GM06990 (cell line): ENCODE results near the gene ZCCHC8.

Experiments used
- DNase-seq: peaks from one replicate; pipeline ENCODE4 v3.0.0-alpha.2; 2011; ENCODE audit not compliant: insufficient read length; ENCODE audit errors: extremely low read depth
- H3K27me3 ChIP-seq: replicated peaks from 2 replicates; pipeline ENCODE4 v1.6.0; 2011; ENCODE audit warnings: low read length; ENCODE audit not compliant: control insufficient read depth, insufficient read depth
- H3K36me3 ChIP-seq: 2 replicates; pipeline ENCODE4 v1.5.1; 2011; ENCODE audit warnings: low read length; ENCODE audit not compliant: control insufficient read depth, insufficient read depth
- H3K4me3 ChIP-seq: replicated peaks from 2 replicates; pipeline ENCODE4 v1.5.1; 2011; ENCODE audit warnings: low read depth, mild to moderate bottlenecking, control low read depth, low read length
- CTCF ChIP-seq: IDR thresholded peaks from 2 replicates; pipeline ENCODE4 v1.5.1; 2011; ENCODE audit warnings: low read length, control low read depth, mild to moderate bottlenecking, inconsistent platforms; ENCODE audit not compliant: insufficient read depth, poor library complexity, severe bottlenecking

The ZCCHC8 gene

DNA sequence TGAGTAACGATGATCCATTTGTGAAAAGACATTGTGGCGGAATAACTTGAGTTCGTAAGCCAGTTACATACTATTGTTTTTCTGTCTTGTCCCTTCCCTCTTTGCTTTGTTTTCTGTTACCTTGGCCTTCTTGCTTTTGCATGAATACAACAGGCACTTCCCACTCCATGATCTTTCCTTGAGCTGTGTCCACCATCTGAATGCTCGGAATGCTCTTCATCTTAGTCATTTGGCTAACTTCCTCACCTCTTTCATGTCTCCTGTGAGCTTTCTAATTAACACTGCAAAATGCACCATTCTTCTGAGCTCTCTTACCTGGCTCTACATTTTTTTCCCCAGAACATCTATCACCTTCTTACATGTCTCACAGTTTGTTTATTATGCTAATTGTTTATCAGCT is 36.3 kb upstream of the ZCCHC8 start:
- DNase-seq: no peak
- H3K4me3 ChIP-seq: no peak overlapping the region
- TF ChIP-seq CTCF: no peak
- H3K36me3 ChIP-seq: peaks cover 5% of the 10 kb centered on the region
- H3K27me3 ChIP-seq: no peaks in the 10 kb centered on the region

GRCh38 chr12:122533856-122534255 is 33.1 kb upstream of the ZCCHC8 start:
- no peak for TF ChIP-seq CTCF
- no peak for DNase-seq
- Histone ChIP-seq H3K36me3 (peaks cover 5% of the 10 kb centered on the region), H3K27me3 (no peaks in the 10 kb centered on the region), H3K4me3 (no peak overlapping the region)

DNA sequence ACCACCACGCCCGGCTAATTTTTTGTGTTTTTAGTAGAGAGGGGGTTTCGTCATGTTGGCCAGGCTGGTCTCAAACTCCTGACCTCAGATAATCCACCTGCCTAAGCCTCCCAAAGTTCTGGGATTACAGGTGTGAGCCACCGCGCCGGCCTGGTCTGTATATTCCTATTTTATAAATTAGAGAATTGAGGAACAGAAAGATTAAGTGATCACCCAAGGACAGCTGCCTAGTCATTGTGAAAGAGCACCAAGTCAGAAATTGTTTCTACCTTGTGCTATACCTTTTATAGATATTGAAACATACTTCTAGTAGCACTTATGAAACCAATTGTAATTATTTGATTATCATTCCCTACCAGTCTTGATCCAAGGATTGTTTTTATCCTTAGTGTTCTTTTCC is 28.3 kb upstream of the ZCCHC8 start:
- H3K27me3 ChIP-seq: no peaks in the 10 kb centered on the region
- H3K4me3 ChIP-seq: no peak overlapping the region; the same call in 1 of the 2 replicates
- no peaks in the 10 kb centered on the region; the same call in 1 of the 2 replicates for H3K36me3 ChIP-seq

GRCh38 chr12:122528582-122528981 is 27.9 kb upstream of the ZCCHC8 start:
- no peaks in the 10 kb centered on the region for H3K27me3 ChIP-seq
- TF ChIP-seq CTCF: no peak
- peak overlapping the region; percentile 88 for H3K4me3 ChIP-seq
- H3K36me3 ChIP-seq: no peaks in the 10 kb centered on the region; the same call in 1 of the 2 replicates
- no peak for DNase-seq

More for the DNA sequence above, 28.3 kb upstream of the ZCCHC8 start:
- TF ChIP-seq CTCF: no peak
- no peak for DNase-seq

- peak overlapping the region; percentile 88 for H3K4me3 ChIP-seq
- H3K36me3 ChIP-seq: no peaks in the 10 kb centered on the region
- no peaks in the 10 kb centered on the region for H3K27me3 ChIP-seq
- no peak for DNase-seq
- TF ChIP-seq CTCF: no peak
Measured at GRCh38 chr12:122527478-122527944, 26.8 kb upstream of the ZCCHC8 start.
